ENCODE measurements around the gene ABRACL.
"Not testable (repeated sequence)": the region's sequence is repeated elsewhere in the genome, so short reads cannot be mapped to it uniquely, and the experiment has no call there.

ABRACL gene

GRCh38 chr6:139011980-139012379 is 16.6 kb upstream of the ABRACL start:
- no peak for DNase-seq (ENCODE audit: low spot score)

GRCh38 chr6:139013185-139013800 is 15.3 kb upstream of the ABRACL start:
- DNase-seq (ENCODE audit: low spot score) = no peak

- no peak for DNase-seq (ENCODE audit: low spot score)
Observed at GRCh38 chr6:139014945-139015344, 13.6 kb upstream of the ABRACL start.

- DNase-seq (ENCODE audit: low spot score) = no peak
Observed at GRCh38 chr6:139016337-139017213, 12.0 kb upstream of the ABRACL start.

- DNase-seq (ENCODE audit: low spot score) = no peak
Observed at GRCh38 chr6:139017227-139017626, 11.3 kb upstream of the ABRACL start.

GRCh38 chr6:139019722-139020121 is 8.8 kb upstream of the ABRACL start:
- DNase-seq (ENCODE audit: low spot score) = no peak

- no peak for DNase-seq (ENCODE audit: low spot score)
Observed at GRCh38 chr6:139020689-139021088, 7.9 kb upstream of the ABRACL start.

GRCh38 chr6:139025416-139025815 is 3.1 kb upstream of the ABRACL start:
- not testable (repeated sequence) for DNase-seq (ENCODE audit: low spot score)

GRCh38 chr6:139027620-139028182 is 844 bp upstream of the ABRACL start:
- DNase-seq (ENCODE audit: low spot score) = peak; percentile 26

- DNase-seq (ENCODE audit: low spot score) = no peak
Observed at GRCh38 chr6:139028215-139028657, 309 bp upstream of the ABRACL start.

- peak; percentile 80 for DNase-seq (ENCODE audit: low spot score)
Observed at GRCh38 chr6:139029470-139030227, 1.1 kb downstream of the ABRACL start.

- no peak for DNase-seq (ENCODE audit: low spot score)
Observed at GRCh38 chr6:139030228-139030963, 1.9 kb downstream of the ABRACL start.

GRCh38 chr6:139037490-139037889 is 8.9 kb downstream of the ABRACL start:
- peak; percentile 41 for DNase-seq (ENCODE audit: low spot score)

- DNase-seq (ENCODE audit: low spot score) = no peak
Observed at GRCh38 chr6:139044250-139044649, 15.7 kb downstream of the ABRACL start.

- no peak for DNase-seq (ENCODE audit: low spot score)
Observed at GRCh38 chr6:139047677-139048076, 19.1 kb downstream of the ABRACL start.

GRCh38 chr6:139048912-139049311 is 20.4 kb downstream of the ABRACL start:
- not testable (repeated sequence) for DNase-seq (ENCODE audit: low spot score)

- not testable (repeated sequence) for DNase-seq (ENCODE audit: low spot score)
Observed at GRCh38 chr6:139050131-139050769, 21.7 kb downstream of the ABRACL start.

- DNase-seq (ENCODE audit: low spot score) = no peak
Observed at GRCh38 chr6:139050770-139051313, 22.3 kb downstream of the ABRACL start.

- no peak for DNase-seq (ENCODE audit: low spot score)
Observed at GRCh38 chr6:139051396-139052060, 23.0 kb downstream of the ABRACL start.

- no peak for DNase-seq (ENCODE audit: low spot score)
Observed at GRCh38 chr6:139053382-139053781, 24.8 kb downstream of the ABRACL start.

Data from GM03348 (cell line).